SU-DHL-6 (cell line): ENCODE results near the gene SETBP1.

Experiments used
- EZH2phosphoT487 ChIP-seq: fragments of 200-600 bp; sonication (generic), shearing (Covaris generic); conservative IDR thresholded peaks from 2 replicates; pipeline ENCODE4 v1.6.1; 2018; ENCODE audit warnings: mild to moderate bottlenecking, antibody characterized with exemption, low read length, moderate library complexity, mixed read lengths
- TF ChIP-seq, protein P1 (sequence below): fragments of 200-600 bp; sonication (generic); IDR thresholded peaks from one replicate; pipeline ENCODE4 v1.5.1; 2017; ENCODE audit warnings: antibody characterized with exemption, mild to moderate bottlenecking, low read length, moderate library complexity; ENCODE audit not compliant: insufficient read depth, poor library complexity, severe bottlenecking

DNA sequence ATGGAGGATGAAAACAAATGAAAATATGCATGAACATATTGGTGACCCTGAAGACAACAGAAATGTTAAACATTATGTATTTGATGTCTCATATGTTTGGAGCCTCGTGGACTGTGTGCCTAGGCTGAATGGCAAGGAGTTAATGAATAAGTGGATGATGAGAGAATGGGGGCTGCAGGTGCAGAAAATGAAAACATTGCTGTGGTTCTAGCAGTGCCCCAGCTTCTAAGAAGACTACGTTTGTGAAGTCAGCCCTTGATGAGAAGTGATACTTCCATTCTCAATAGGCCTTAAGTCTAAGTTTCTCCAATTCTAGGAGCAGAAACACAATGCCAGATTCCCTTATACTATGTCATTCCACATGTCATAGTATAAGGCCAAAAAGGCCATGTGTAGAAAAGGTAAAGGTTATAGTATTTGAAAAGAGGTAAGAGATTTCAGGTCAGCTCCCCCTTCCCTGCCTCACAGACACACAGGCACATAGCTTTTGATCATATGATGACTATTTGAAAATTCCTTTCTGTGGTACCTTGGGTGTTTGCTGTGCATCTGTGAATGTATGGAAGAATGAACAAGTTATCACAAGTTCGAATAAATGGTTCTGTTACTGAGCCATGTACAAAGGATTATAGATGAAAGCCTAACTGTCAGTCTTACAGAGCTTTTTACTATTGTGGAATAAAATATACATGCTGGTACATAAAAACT, 280.8 kb downstream of the SETBP1 start:
- TF ChIP-seq, protein P1, sequence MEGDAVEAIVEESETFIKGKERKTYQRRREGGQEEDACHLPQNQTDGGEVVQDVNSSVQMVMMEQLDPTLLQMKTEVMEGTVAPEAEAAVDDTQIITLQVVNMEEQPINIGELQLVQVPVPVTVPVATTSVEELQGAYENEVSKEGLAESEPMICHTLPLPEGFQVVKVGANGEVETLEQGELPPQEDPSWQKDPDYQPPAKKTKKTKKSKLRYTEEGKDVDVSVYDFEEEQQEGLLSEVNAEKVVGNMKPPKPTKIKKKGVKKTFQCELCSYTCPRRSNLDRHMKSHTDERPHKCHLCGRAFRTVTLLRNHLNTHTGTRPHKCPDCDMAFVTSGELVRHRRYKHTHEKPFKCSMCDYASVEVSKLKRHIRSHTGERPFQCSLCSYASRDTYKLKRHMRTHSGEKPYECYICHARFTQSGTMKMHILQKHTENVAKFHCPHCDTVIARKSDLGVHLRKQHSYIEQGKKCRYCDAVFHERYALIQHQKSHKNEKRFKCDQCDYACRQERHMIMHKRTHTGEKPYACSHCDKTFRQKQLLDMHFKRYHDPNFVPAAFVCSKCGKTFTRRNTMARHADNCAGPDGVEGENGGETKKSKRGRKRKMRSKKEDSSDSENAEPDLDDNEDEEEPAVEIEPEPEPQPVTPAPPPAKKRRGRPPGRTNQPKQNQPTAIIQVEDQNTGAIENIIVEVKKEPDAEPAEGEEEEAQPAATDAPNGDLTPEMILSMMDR: no peak
- no peak for TF ChIP-seq EZH2phosphoT487
